SK-N-SH (cell line): ENCODE measurements around the gene AGBL4.

ENCODE experiments used
- CTCF ChIP-seq: fragments of 200-600 bp; sonication (generic); IDR thresholded peaks from 2 replicates; pipeline ENCODE4 v1.6.1; 2017; ENCODE audit warnings: antibody characterized with exemption, mild to moderate bottlenecking, moderate library complexity
- ELF1 ChIP-seq: IDR thresholded peaks from 2 replicates; pipeline ENCODE4 v1.4.0; 2012
- EP300 ChIP-seq, 2 experiments: IDR thresholded peaks; 2 replicates each; pipeline versions ENCODE4 v1.4.0 to v1.6.1; 2012; ENCODE audit warnings: borderline replicate concordance in 1 of 2, low read depth in 1 of 2, low read length in 1 of 2
- POLR2AphosphoS5 ChIP-seq: IDR thresholded peaks from 2 replicates; pipeline ENCODE4 v1.6.1; 2012; ENCODE audit warnings: low read depth, low read length
- RAD21 ChIP-seq: IDR thresholded peaks from 2 replicates; pipeline ENCODE4 v1.6.1; 2012; ENCODE audit warnings: mild to moderate bottlenecking, low read length
- REST ChIP-seq: IDR thresholded peaks from 2 replicates; pipeline ENCODE4 v1.6.1; 2012; ENCODE audit warnings: mild to moderate bottlenecking, low read depth, low read length, moderate library complexity
- TAF1 ChIP-seq: IDR thresholded peaks from 2 replicates; pipeline ENCODE4 v1.6.1; 2012; ENCODE audit warnings: low read depth, mild to moderate bottlenecking, low read length, moderate library complexity, borderline replicate concordance

- TF ChIP-seq CTCF (no peak), REST (no peak), TAF1 (no peak), ELF1 (no peak), EP300 (IDR thresholded peaks at IDR 0.05; ENCODE audit: borderline replicate concordance in 1 of 2, low read depth in 1 of 2, low read length in 1 of 2) (no peak), RAD21 (no peak), POLR2AphosphoS5 (no peak)
Measured at GRCh38 chr1:49190138-49190537, 833.6 kb downstream of the AGBL4 start.
